ENCODE results near the gene ALLC.

DNA sequence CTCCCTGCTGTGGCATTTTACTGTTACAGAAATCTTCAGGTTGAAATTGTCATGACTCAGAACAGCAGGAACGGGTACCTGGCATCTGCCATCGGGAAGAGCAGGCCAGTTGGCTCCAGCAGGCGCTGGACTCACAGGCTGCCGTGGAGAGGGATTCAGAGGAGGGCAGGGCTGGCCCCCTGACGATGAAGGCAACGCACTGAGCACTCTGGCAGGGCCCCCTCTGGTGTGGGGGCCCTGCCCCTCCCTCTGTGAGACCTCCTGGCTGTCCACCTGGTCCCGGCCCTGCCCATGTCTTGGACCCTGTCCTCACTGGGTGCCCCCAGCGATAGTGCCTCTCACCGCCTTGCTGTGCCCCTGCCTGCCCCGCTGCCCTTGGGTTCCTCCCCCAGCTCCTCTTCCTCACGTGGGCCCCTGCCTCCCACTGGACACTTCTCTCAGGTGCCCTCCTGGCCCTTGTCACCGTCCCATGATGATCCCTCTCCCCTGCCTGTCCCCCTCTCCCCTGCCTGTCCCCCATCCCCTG lies 23.3 kb upstream of the ALLC start:
- TF ChIP-seq EGR1 (IDR thresholded peaks at IDR 0.05; ENCODE audit: low read depth in 2 of 2) (no peak), GABPA (IDR thresholded peaks at IDR 0.05 in 1 of 2, conservative IDR thresholded peaks at IDR 0.05 in 1 of 2) (no peak), RAD21 (IDR thresholded peaks at IDR 0.05) (no peak), TAF1 (conservative IDR thresholded peaks at IDR 0.05) (no peak), RXRA (IDR thresholded peaks at IDR 0.05) (no peak), YY1 (IDR thresholded peaks at IDR 0.05) (no peak), SP1 (IDR thresholded peaks at IDR 0.05) (no peak), FOXA1 (IDR thresholded peaks at IDR 0.05) (no peak)
- TF ChIP-seq, protein P1, sequence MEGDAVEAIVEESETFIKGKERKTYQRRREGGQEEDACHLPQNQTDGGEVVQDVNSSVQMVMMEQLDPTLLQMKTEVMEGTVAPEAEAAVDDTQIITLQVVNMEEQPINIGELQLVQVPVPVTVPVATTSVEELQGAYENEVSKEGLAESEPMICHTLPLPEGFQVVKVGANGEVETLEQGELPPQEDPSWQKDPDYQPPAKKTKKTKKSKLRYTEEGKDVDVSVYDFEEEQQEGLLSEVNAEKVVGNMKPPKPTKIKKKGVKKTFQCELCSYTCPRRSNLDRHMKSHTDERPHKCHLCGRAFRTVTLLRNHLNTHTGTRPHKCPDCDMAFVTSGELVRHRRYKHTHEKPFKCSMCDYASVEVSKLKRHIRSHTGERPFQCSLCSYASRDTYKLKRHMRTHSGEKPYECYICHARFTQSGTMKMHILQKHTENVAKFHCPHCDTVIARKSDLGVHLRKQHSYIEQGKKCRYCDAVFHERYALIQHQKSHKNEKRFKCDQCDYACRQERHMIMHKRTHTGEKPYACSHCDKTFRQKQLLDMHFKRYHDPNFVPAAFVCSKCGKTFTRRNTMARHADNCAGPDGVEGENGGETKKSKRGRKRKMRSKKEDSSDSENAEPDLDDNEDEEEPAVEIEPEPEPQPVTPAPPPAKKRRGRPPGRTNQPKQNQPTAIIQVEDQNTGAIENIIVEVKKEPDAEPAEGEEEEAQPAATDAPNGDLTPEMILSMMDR (IDR thresholded peaks at IDR 0.05; ENCODE audit: low read depth, low read length, missing input control) = no peak
- TF ChIP-seq, protein P2, sequence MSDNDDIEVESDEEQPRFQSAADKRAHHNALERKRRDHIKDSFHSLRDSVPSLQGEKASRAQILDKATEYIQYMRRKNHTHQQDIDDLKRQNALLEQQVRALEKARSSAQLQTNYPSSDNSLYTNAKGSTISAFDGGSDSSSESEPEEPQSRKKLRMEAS (IDR thresholded peaks at IDR 0.05) = no peak
- TF ChIP-seq, protein P3, sequence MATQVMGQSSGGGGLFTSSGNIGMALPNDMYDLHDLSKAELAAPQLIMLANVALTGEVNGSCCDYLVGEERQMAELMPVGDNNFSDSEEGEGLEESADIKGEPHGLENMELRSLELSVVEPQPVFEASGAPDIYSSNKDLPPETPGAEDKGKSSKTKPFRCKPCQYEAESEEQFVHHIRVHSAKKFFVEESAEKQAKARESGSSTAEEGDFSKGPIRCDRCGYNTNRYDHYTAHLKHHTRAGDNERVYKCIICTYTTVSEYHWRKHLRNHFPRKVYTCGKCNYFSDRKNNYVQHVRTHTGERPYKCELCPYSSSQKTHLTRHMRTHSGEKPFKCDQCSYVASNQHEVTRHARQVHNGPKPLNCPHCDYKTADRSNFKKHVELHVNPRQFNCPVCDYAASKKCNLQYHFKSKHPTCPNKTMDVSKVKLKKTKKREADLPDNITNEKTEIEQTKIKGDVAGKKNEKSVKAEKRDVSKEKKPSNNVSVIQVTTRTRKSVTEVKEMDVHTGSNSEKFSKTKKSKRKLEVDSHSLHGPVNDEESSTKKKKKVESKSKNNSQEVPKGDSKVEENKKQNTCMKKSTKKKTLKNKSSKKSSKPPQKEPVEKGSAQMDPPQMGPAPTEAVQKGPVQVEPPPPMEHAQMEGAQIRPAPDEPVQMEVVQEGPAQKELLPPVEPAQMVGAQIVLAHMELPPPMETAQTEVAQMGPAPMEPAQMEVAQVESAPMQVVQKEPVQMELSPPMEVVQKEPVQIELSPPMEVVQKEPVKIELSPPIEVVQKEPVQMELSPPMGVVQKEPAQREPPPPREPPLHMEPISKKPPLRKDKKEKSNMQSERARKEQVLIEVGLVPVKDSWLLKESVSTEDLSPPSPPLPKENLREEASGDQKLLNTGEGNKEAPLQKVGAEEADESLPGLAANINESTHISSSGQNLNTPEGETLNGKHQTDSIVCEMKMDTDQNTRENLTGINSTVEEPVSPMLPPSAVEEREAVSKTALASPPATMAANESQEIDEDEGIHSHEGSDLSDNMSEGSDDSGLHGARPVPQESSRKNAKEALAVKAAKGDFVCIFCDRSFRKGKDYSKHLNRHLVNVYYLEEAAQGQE (IDR thresholded peaks at IDR 0.05) = no peak
- TF ChIP-seq, protein P4, sequence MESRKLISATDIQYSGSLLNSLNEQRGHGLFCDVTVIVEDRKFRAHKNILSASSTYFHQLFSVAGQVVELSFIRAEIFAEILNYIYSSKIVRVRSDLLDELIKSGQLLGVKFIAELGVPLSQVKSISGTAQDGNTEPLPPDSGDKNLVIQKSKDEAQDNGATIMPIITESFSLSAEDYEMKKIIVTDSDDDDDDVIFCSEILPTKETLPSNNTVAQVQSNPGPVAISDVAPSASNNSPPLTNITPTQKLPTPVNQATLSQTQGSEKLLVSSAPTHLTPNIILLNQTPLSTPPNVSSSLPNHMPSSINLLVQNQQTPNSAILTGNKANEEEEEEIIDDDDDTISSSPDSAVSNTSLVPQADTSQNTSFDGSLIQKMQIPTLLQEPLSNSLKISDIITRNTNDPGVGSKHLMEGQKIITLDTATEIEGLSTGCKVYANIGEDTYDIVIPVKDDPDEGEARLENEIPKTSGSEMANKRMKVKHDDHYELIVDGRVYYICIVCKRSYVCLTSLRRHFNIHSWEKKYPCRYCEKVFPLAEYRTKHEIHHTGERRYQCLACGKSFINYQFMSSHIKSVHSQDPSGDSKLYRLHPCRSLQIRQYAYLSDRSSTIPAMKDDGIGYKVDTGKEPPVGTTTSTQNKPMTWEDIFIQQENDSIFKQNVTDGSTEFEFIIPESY (IDR thresholded peaks at IDR 0.05) = no peak

All from liver (tissue), 3 donors.